H9 (cell line): ENCODE results near the gene FAHD1. TPM values are rescaled to one million over a fixed set of nuclear protein-coding genes. Genes with fewer than 3 reads are reported as not detected.

ENCODE experiments used
- DNase-seq: peaks from one replicate; pipeline ENCODE4 v3.0.0-alpha.2; 2017
- H2AFZ ChIP-seq: one replicate; pipeline ENCODE4 v1.6.1; 2013; ENCODE audit warnings: mild to moderate bottlenecking, low read length, control low read depth, moderate library complexity
- H2AK5ac ChIP-seq: 2 replicates; pipeline ENCODE4 v1.6.1; 2013; ENCODE audit warnings: low read length, control low read depth, mixed read lengths; ENCODE audit not compliant: insufficient read length
- H2BK120ac ChIP-seq: one replicate; pipeline ENCODE4 v1.6.1; 2013; ENCODE audit warnings: low read depth, mild to moderate bottlenecking, low read length, control low read depth, inconsistent platforms; ENCODE audit not compliant: poor library complexity, severe bottlenecking
- H2BK12ac ChIP-seq: 2 replicates; pipeline ENCODE4 v1.6.1; 2013; ENCODE audit warnings: low read length, control low read depth, mixed read lengths, low read depth; ENCODE audit not compliant: insufficient read length
- H2BK15ac ChIP-seq: 2 replicates; pipeline ENCODE4 v1.6.1; 2013; ENCODE audit warnings: low read depth, low read length, control low read depth
- H2BK20ac ChIP-seq: one replicate; pipeline ENCODE4 v1.6.1; 2013; ENCODE audit warnings: low read depth, mild to moderate bottlenecking, low read length, control low read depth, inconsistent platforms; ENCODE audit not compliant: poor library complexity, severe bottlenecking
- H2BK5ac ChIP-seq: 2 replicates; pipeline ENCODE4 v1.6.1; 2013; ENCODE audit warnings: low read length, control low read depth, mixed read lengths; ENCODE audit not compliant: insufficient read length
- H3K14ac ChIP-seq: 2 replicates; pipeline ENCODE4 v1.6.1; 2013; ENCODE audit warnings: low read length, control low read depth; ENCODE audit not compliant: insufficient read depth
- H3K18ac ChIP-seq: 2 replicates; pipeline ENCODE4 v1.6.1; 2013; ENCODE audit warnings: low read depth, mild to moderate bottlenecking, mixed read lengths, low read length, control low read depth; ENCODE audit not compliant: insufficient read length
- H3K23ac ChIP-seq: 2 replicates; pipeline ENCODE4 v1.6.1; 2013; ENCODE audit warnings: low read length, control low read depth, mixed read lengths, low read depth; ENCODE audit not compliant: insufficient read length
- H3K23me2 ChIP-seq: 2 replicates; pipeline ENCODE4 v1.6.1; 2013; ENCODE audit warnings: low read depth, mild to moderate bottlenecking, mixed read lengths, low read length, control low read depth; ENCODE audit not compliant: insufficient read length, poor library complexity, severe bottlenecking
- H3K27ac ChIP-seq: 2 replicates; pipeline ENCODE4 v1.5.1; 2013; ENCODE audit warnings: low read length, control low read depth, mixed read lengths, low read depth; ENCODE audit not compliant: insufficient read length
- H3K27me3 ChIP-seq: 2 replicates; pipeline ENCODE4 v1.6.1; 2013; ENCODE audit warnings: low read length, control low read depth, inconsistent platforms; ENCODE audit not compliant: insufficient read depth
- H3K4ac ChIP-seq: 2 replicates; pipeline ENCODE4 v1.6.1; 2013; ENCODE audit warnings: low read depth, mild to moderate bottlenecking, control low read depth, inconsistent platforms, low read length, moderate library complexity
- H3K4me1 ChIP-seq: 2 replicates; pipeline ENCODE4 v1.6.1; 2013; ENCODE audit warnings: low read length, control low read depth, inconsistent platforms; ENCODE audit not compliant: insufficient read depth
- H3K4me2 ChIP-seq: 2 replicates; pipeline ENCODE4 v1.6.1; 2013; ENCODE audit warnings: low read length, control low read depth, mixed read lengths; ENCODE audit not compliant: insufficient read length, insufficient read depth
- H3K56ac ChIP-seq: 2 replicates; pipeline ENCODE4 v1.6.1; 2013; ENCODE audit warnings: low read depth, mild to moderate bottlenecking, mixed read lengths, low read length, control low read depth; ENCODE audit not compliant: insufficient read length
- H3K79me1 ChIP-seq: 2 replicates; pipeline ENCODE4 v1.6.1; 2013; ENCODE audit warnings: low read depth, mild to moderate bottlenecking, moderate library complexity, low read length, control low read depth, inconsistent platforms; ENCODE audit not compliant: insufficient read depth, poor library complexity, severe bottlenecking
- H3K79me2 ChIP-seq: 2 replicates; pipeline ENCODE4 v1.6.1; 2013; ENCODE audit warnings: low read length, control low read depth, inconsistent platforms; ENCODE audit not compliant: insufficient read depth
- H3K9ac ChIP-seq: 2 replicates; pipeline ENCODE4 v1.6.1; 2013; ENCODE audit warnings: low read length, control low read depth, mixed read lengths; ENCODE audit not compliant: insufficient read length; ENCODE audit errors: extremely low read depth
- H3K9me3 ChIP-seq: one replicate; pipeline ENCODE4 v1.6.1; 2013; ENCODE audit warnings: low read depth, low read length, inconsistent platforms; ENCODE audit not compliant: control insufficient read depth
- H3T11ph ChIP-seq: one replicate; pipeline ENCODE4 v1.6.1; 2013; ENCODE audit warnings: mild to moderate bottlenecking, low read length, control low read depth, inconsistent platforms
- H4K20me1 ChIP-seq: one replicate; pipeline ENCODE4 v1.6.1; 2013; ENCODE audit not compliant: control insufficient read depth, insufficient read length, insufficient read depth
- H4K5ac ChIP-seq: 2 replicates; pipeline ENCODE4 v1.6.1; 2013; ENCODE audit warnings: low read depth, mild to moderate bottlenecking, mixed read lengths, low read length, control low read depth; ENCODE audit not compliant: insufficient read length
- H4K8ac ChIP-seq: replicated peaks from 2 replicates; pipeline ENCODE4 v1.6.1; 2013; ENCODE audit warnings: low read length, control low read depth, mixed read lengths, low read depth; ENCODE audit not compliant: insufficient read length
- H4K91ac ChIP-seq: 2 replicates; pipeline ENCODE4 v1.6.1; 2013; ENCODE audit warnings: low read depth, mild to moderate bottlenecking, moderate library complexity, mixed read lengths, low read length, control low read depth; ENCODE audit not compliant: insufficient read length
- H3K27ac Mint-ChIP-seq, 3 experiments: 2 replicates in 2 of 3; 3 replicates in 1 of 3; pipeline ENCODE4 v1.8.0; 2020 to 2021; ENCODE audit warnings: mixed read lengths in 3 of 3, mild to moderate bottlenecking in 1 of 3, moderate library complexity in 1 of 3
- H3K27me3 Mint-ChIP-seq: 2 replicates; pipeline ENCODE4 v1.8.0; 2021; ENCODE audit warnings: low read depth, mild to moderate bottlenecking, moderate library complexity, mixed read lengths
- H3K36me3 Mint-ChIP-seq, 3 experiments: 2 replicates in 2 of 3; 3 replicates in 1 of 3; pipeline ENCODE4 v1.8.0; 2020 to 2021; ENCODE audit warnings: low read depth in 3 of 3, mixed read lengths in 3 of 3; ENCODE audit not compliant: insufficient read depth in 1 of 3
- H3K4me1 Mint-ChIP-seq, 2 experiments: 2 replicates each; pipeline ENCODE4 v1.8.0; 2020; ENCODE audit warnings: mixed read lengths in 2 of 2
- H3K4me3 Mint-ChIP-seq, 2 experiments: 2 replicates in 1 of 2; 3 replicates in 1 of 2; pipeline ENCODE4 v1.8.0; 2020 to 2021; ENCODE audit warnings: mild to moderate bottlenecking in 2 of 2, mixed read lengths in 2 of 2, moderate library complexity in 1 of 2
- H3K9me3 Mint-ChIP-seq, 2 experiments: 2 replicates in 1 of 2; 3 replicates in 1 of 2; pipeline ENCODE4 v1.8.0; 2020; ENCODE audit warnings: mild to moderate bottlenecking in 2 of 2, mixed read lengths in 2 of 2, moderate library complexity in 1 of 2
- CTCF ChIP-seq: fragments of 200-600 bp; sonication (generic); conservative IDR thresholded peaks from 3 replicates; pipeline ENCODE4 v1.8.0; 2021; ENCODE audit warnings: antibody characterized with exemption, mild to moderate bottlenecking
- WGBS: extraction: QIAGEN DNeasy Blood & Tissue Kit; methylation state at CpG from one replicate; pipeline ENCODE4 v1.1.7; 2013; ENCODE audit warnings: missing lambda C conversion rate, low lambda C conversion rate, mixed read lengths; ENCODE audit not compliant: insufficient read length; ENCODE audit errors: extremely low coverage; 5-methylcytosine and 5-hydroxymethylcytosine counted together
- total RNA-seq: library from RNA; stranded (reverse); gene quantifications from 2 replicates; pipeline ENCODE4 v1.2.1, GENCODE V29; 2021

The FAHD1 gene
- total RNA-seq, 1 experiment from 2014 or later = 16.2 TPM

GRCh38 chr16:1878256-1878655 is 51.2 kb downstream of the FAHD1 start:
- DNase-seq = no peak
- Histone ChIP-seq H3T11ph (no peak overlapping the region), H3K27me3 (no peaks in the 10 kb centered on the region), H2BK15ac (no peak overlapping the region), H3K79me1 (no peaks in the 10 kb centered on the region), H3K9me3 (no peaks in the 10 kb centered on the region), H3K14ac (no peak overlapping the region), H2BK120ac (no peak overlapping the region), H3K4ac (no peak overlapping the region), H4K91ac (no peak overlapping the region), H4K8ac (no peak overlapping the region), H3K4me1 (no peaks in the 10 kb centered on the region), H2BK20ac (no peak overlapping the region), H3K23ac (no peak overlapping the region), H3K18ac (no peak overlapping the region), H3K27ac (no peak overlapping the region), H3K56ac (no peak overlapping the region), H2AK5ac (no peak overlapping the region), H2BK12ac (no peak overlapping the region), H3K4me2 (no peak overlapping the region), H4K5ac (no peak overlapping the region), H4K20me1 (no peaks in the 10 kb centered on the region), H3K23me2 (no peaks in the 10 kb centered on the region), H2AFZ (no peak overlapping the region), H2BK5ac (no peak overlapping the region), H3K9ac (no peak overlapping the region), H3K79me2 (no peaks in the 10 kb centered on the region; the same call in 1 of the 2 replicates)
- H3K9me3 Mint-ChIP-seq = no peaks in the 10 kb centered on the region
- WGBS = no CpG with 5 or more reads among the region's 5 CpGs
- no peak overlapping the region for H3K4me3 Mint-ChIP-seq
- peaks cover 0 to 5% of the 10 kb centered on the region in 2 experiments; a peak in 2 of 4 replicates for H3K4me1 Mint-ChIP-seq
- no peaks in the 10 kb centered on the region for H3K36me3 Mint-ChIP-seq
- TF ChIP-seq CTCF = no peak
- peaks cover 50% of the 10 kb centered on the region for H3K27me3 Mint-ChIP-seq
- H3K27ac Mint-ChIP-seq = no peak overlapping the region

Other genes starting within 250 kb of the FAHD1 start
- 21.3 and 24.0 TPM in 2 replicates for gene IFT140, start 215.1 kb upstream of the FAHD1 start, total RNA-seq
- 39.2 and 46.2 TPM in 2 replicates for gene CRAMP1, start 214.8 kb upstream of the FAHD1 start, total RNA-seq
- 200 and 206 TPM in 2 replicates for gene JPT2, start 148.9 kb upstream of the FAHD1 start, total RNA-seq
- 49.4 and 51.3 TPM in 2 replicates for gene MAPK8IP3, start 121.0 kb upstream of the FAHD1 start, total RNA-seq
- 76.9 and 81.9 TPM in 2 replicates for gene NME3, start 55.7 kb upstream of the FAHD1 start, total RNA-seq
- gene EME2, start 54.4 kb upstream of the FAHD1 start, total RNA-seq = 60.4 and 63.6 TPM in 2 replicates
- 199 and 205 TPM in 2 replicates for gene MRPS34, start 54.1 kb upstream of the FAHD1 start, total RNA-seq
- gene SPSB3, start 44.6 kb upstream of the FAHD1 start, total RNA-seq = 19.9 and 20.0 TPM in 2 replicates
- 67.7 and 69.4 TPM in 2 replicates for gene NUBP2, start 44.2 kb upstream of the FAHD1 start, total RNA-seq
- gene IGFALS, start 33.5 kb upstream of the FAHD1 start, total RNA-seq = not detected in 2 replicates
- gene HAGH, start 381 bp upstream of the FAHD1 start, total RNA-seq = 30.0 and 31.0 TPM in 2 replicates
- gene MEIOB, start 45.0 kb downstream of the FAHD1 start, total RNA-seq = 1.3 and 1.6 TPM in 2 replicates
- not detected in 2 replicates for gene HS3ST6, start 91.2 kb downstream of the FAHD1 start, total RNA-seq
- gene MSRB1, start 116.0 kb downstream of the FAHD1 start, total RNA-seq = 24.3 and 25.7 TPM in 2 replicates
- 0.11 and 0.31 TPM in 2 replicates for gene RPL3L, start 127.5 kb downstream of the FAHD1 start, total RNA-seq
- 191 and 192 TPM in 2 replicates for gene NDUFB10, start 132.3 kb downstream of the FAHD1 start, total RNA-seq
- 3,874 and 3,923 TPM in 2 replicates for gene RPS2, start 137.6 kb downstream of the FAHD1 start, total RNA-seq
- 0.28 TPM in 1 of 2 replicates, not detected in the other for gene RNF151, start 139.7 kb downstream of the FAHD1 start, total RNA-seq
- 53.3 and 54.0 TPM in 2 replicates for gene TBL3, start 144.8 kb downstream of the FAHD1 start, total RNA-seq
- 1.3 and 1.7 TPM in 2 replicates for gene NOXO1, start 154.3 kb downstream of the FAHD1 start, total RNA-seq
- gene GFER, start 157.0 kb downstream of the FAHD1 start, total RNA-seq = 49.1 and 50.4 TPM in 2 replicates
- 11.9 and 12.1 TPM in 2 replicates for gene SYNGR3, start 162.8 kb downstream of the FAHD1 start, total RNA-seq
- 64.2 and 70.9 TPM in 2 replicates for gene ZNF598, start 182.6 kb downstream of the FAHD1 start, total RNA-seq
- 7.1 and 10.2 TPM in 2 replicates for gene NPW, start 192.6 kb downstream of the FAHD1 start, total RNA-seq
- gene NHERF2, start 199.7 kb downstream of the FAHD1 start, total RNA-seq = 15.3 and 18.4 TPM in 2 replicates
- gene NTHL1, start 220.6 kb downstream of the FAHD1 start, total RNA-seq = 52.0 and 54.0 TPM in 2 replicates
- 122 and 125 TPM in 2 replicates for gene TSC2, start 220.8 kb downstream of the FAHD1 start, total RNA-seq